Measurements from ENCODE around the gene KPNB1. TPM values are rescaled to one million over a fixed set of nuclear protein-coding genes. Genes with fewer than 3 reads are reported as not detected.

The KPNB1 gene
- total RNA-seq, 4 donors from 2014 or later = 72.3 to 276 (median 135) TPM

- H3K36me3 ChIP-seq = no peaks in the 10 kb centered on the region
- no peak overlapping the region for H3K4me3 ChIP-seq
- no peak overlapping the region for H3K27ac ChIP-seq
- DNase-seq = no peak
- peaks cover 0 to 15% of the 10 kb centered on the region in 2 donors for H3K27me3 ChIP-seq
- H3K9me3 ChIP-seq = no peaks in the 10 kb centered on the region
- H3K4me1 ChIP-seq = peaks cover 0 to 15% (median 7%) of the 10 kb centered on the region in 4 donors
- TF ChIP-seq, protein P1, sequence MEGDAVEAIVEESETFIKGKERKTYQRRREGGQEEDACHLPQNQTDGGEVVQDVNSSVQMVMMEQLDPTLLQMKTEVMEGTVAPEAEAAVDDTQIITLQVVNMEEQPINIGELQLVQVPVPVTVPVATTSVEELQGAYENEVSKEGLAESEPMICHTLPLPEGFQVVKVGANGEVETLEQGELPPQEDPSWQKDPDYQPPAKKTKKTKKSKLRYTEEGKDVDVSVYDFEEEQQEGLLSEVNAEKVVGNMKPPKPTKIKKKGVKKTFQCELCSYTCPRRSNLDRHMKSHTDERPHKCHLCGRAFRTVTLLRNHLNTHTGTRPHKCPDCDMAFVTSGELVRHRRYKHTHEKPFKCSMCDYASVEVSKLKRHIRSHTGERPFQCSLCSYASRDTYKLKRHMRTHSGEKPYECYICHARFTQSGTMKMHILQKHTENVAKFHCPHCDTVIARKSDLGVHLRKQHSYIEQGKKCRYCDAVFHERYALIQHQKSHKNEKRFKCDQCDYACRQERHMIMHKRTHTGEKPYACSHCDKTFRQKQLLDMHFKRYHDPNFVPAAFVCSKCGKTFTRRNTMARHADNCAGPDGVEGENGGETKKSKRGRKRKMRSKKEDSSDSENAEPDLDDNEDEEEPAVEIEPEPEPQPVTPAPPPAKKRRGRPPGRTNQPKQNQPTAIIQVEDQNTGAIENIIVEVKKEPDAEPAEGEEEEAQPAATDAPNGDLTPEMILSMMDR (IDR thresholded peaks at IDR 0.05) = no peak
- no peak for TF ChIP-seq POLR2A (IDR thresholded peaks at IDR 0.05)
Measured at GRCh38 chr17:47720196-47720595, 70.5 kb downstream of the KPNB1 start.

- Histone ChIP-seq H3K27ac (no peak overlapping the region), H3K36me3 (no peaks in the 10 kb centered on the region), H3K4me3 (peak overlapping the region in 2 of 4 donors; percentile 6 to 7), H3K27me3 (peaks cover 0 to 15% of the 10 kb centered on the region in 2 donors), H3K9me3 (no peaks in the 10 kb centered on the region), H3K4me1 (peaks cover 0 to 15% (median 7%) of the 10 kb centered on the region in 4 donors)
- TF ChIP-seq POLR2A (IDR thresholded peaks at IDR 0.05) = no peak
- TF ChIP-seq, protein P1 (IDR thresholded peaks at IDR 0.05) = no peak
- DNase-seq = peak in 1 of 3 donors; percentile 66
Measured at GRCh38 chr17:47720754-47721533, 71.2 kb downstream of the KPNB1 start.

DNA sequence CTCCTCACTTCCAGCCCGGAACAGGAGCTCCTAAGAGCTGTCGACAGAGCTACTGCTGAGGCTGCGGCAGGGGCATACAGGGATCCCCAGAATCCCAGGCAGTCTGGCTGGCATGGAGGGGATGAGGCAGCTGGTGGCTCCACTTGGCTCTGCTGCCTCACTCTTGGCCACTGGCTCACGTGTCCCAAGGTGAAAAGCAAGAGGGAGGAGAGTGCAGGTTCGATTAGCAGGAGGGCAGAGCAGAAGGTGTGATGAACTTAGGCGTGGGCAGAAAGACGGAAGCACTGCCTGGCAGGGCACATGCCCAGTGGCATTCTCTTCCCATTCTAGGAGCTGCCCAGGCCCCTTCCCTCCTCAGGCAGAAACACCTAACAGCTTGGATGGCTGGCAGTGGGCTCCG, 72.0 kb downstream of the KPNB1 start:
- no peak for DNase-seq
- Histone ChIP-seq H3K4me3 (no peak overlapping the region), H3K27ac (no peak overlapping the region), H3K9me3 (no peaks in the 10 kb centered on the region), H3K36me3 (no peaks in the 10 kb centered on the region), H3K27me3 (peaks cover 0 to 15% of the 10 kb centered on the region in 2 donors), H3K4me1 (peaks cover 0 to 15% (median 5%) of the 10 kb centered on the region in 4 donors)
- TF ChIP-seq, protein P1 (IDR thresholded peaks at IDR 0.05) = no peak
- no peak for TF ChIP-seq POLR2A (IDR thresholded peaks at IDR 0.05)

DNA sequence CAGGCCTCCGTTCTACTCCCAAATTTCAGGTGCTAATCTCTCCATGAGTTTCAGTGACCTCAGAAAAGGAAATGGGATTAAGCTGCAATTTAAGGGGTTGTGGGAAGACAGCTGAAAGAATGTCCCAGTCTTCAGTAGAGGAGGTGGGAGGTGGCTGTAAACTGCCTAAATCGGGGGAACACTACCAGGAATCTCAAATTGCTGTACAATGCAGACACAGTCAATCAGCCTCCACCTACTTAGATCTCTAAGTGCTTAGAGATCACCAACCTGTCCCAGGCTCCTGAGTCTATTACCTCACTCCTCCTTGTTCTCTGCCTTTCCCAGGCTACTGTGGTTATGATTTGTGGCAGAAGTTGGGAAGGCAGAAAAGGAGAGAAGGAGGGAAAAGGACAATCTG, 75.0 kb downstream of the KPNB1 start:
- DNase-seq = no peak
- Histone ChIP-seq H3K4me1 (peaks cover 0 to 15% (median 5%) of the 10 kb centered on the region in 4 donors), H3K4me3 (no peak overlapping the region), H3K36me3 (no peaks in the 10 kb centered on the region), H3K27me3 (peaks cover 0 to 15% of the 10 kb centered on the region in 2 donors), H3K27ac (no peak overlapping the region), H3K9me3 (no peaks in the 10 kb centered on the region)
- TF ChIP-seq, protein P1 (IDR thresholded peaks at IDR 0.05) = no peak
- TF ChIP-seq POLR2A (IDR thresholded peaks at IDR 0.05) = no peak

DNA sequence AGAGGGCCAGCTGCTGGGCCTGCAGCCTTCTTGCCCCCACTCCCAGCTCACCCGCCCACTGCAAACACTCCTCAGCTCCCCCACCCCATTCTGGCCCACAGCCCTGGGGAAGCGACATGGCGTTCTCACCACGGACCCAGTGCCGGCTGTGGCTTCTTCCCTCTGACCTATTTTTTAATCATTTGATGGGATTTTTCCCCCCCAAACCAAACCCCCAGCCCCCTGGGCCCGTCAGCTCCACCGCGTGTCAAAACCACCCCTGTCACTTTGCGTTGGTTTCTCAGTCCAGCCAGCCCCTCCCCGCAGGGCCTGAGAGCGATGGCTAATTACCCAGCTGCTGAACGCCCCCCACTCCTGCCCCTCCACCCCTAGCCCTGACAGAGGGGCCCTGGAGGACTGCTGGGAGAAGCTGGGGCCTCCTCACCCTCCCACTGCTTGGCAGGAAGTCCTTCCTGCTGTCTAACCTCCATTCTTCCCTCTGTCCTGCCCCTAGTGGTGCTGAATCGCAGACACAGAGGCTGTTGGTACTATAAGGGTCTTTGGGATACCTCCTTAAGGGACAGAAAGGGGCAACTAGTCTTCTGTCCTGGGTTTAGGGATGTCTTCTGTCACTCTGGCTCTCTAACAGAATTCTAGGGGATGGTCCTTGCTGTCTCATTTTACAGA, 75.9 kb downstream of the KPNB1 start:
- no peak overlapping the region for H3K27ac ChIP-seq
- no peaks in the 10 kb centered on the region for H3K36me3 ChIP-seq
- TF ChIP-seq, protein P1 (IDR thresholded peaks at IDR 0.05) = no peak
- no peak for TF ChIP-seq POLR2A (IDR thresholded peaks at IDR 0.05)
- no peak overlapping the region for H3K4me3 ChIP-seq
- peaks cover 0 to 15% (median 5%) of the 10 kb centered on the region in 4 donors for H3K4me1 ChIP-seq
- H3K9me3 ChIP-seq = no peaks in the 10 kb centered on the region
- DNase-seq = no peak
- peaks cover 0 to 15% of the 10 kb centered on the region in 2 donors for H3K27me3 ChIP-seq

All from Peyer's patch (tissue), 4 donors.